NCI-H1105 (cell line): ENCODE data around the gene SLC25A13.
A peak's percentile ranks its signal among the peaks of the same experiment; 100 is the strongest.

Experiments
- DNase-seq: peaks from one replicate; lab custom pipeline; 2025; lab: John Stamatoyannopoulos, UW

SLC25A13 gene

GRCh38 chr7:96322847-96323461 lies 1.1 kb upstream of the SLC25A13 start:
- no peak for DNase-seq

- DNase-seq = no peak
Measured at GRCh38 chr7:96322373-96322695, 436 bp upstream of the SLC25A13 start.

- DNase-seq = peak; percentile 83
Measured at GRCh38 chr7:96321031-96321657, 754 bp downstream of the SLC25A13 start.

GRCh38 chr7:96320442-96320841 lies 1.5 kb downstream of the SLC25A13 start:
- no peak for DNase-seq

GRCh38 chr7:96319439-96319838 lies 2.5 kb downstream of the SLC25A13 start:
- DNase-seq = no peak

- no peak for DNase-seq
Measured at GRCh38 chr7:96316949-96317348, 4.9 kb downstream of the SLC25A13 start.

GRCh38 chr7:96315125-96315512 lies 6.8 kb downstream of the SLC25A13 start:
- no peak for DNase-seq

GRCh38 chr7:96314402-96315124 lies 7.3 kb downstream of the SLC25A13 start:
- no peak for DNase-seq

- DNase-seq = no peak
Measured at GRCh38 chr7:96313940-96314339, 8.0 kb downstream of the SLC25A13 start.

GRCh38 chr7:96312502-96312901 lies 9.4 kb downstream of the SLC25A13 start:
- DNase-seq = no peak

- DNase-seq = no peak
Measured at GRCh38 chr7:96311967-96312366, 9.9 kb downstream of the SLC25A13 start.

- no peak for DNase-seq
Measured at GRCh38 chr7:96310110-96310509, 11.8 kb downstream of the SLC25A13 start.

- no peak for DNase-seq
Measured at GRCh38 chr7:96308950-96309263, 13.0 kb downstream of the SLC25A13 start.

GRCh38 chr7:96308253-96308949 lies 13.5 kb downstream of the SLC25A13 start:
- no peak for DNase-seq

- DNase-seq = no peak
Measured at GRCh38 chr7:96306385-96307125, 15.3 kb downstream of the SLC25A13 start.

GRCh38 chr7:96305915-96306314 lies 16.0 kb downstream of the SLC25A13 start:
- DNase-seq = no peak

- peak; percentile 29 for DNase-seq
Measured at GRCh38 chr7:96304573-96304972, 17.3 kb downstream of the SLC25A13 start.

GRCh38 chr7:96303686-96304443 lies 18.0 kb downstream of the SLC25A13 start:
- DNase-seq = peak; percentile 19

GRCh38 chr7:96303105-96303685 lies 18.7 kb downstream of the SLC25A13 start:
- DNase-seq = no peak

GRCh38 chr7:96300986-96301385 lies 20.9 kb downstream of the SLC25A13 start:
- DNase-seq = no peak

GRCh38 chr7:96300502-96300901 lies 21.4 kb downstream of the SLC25A13 start:
- DNase-seq = no peak
